T-helper 1 cell treated with Interleukin-12 subunit alpha and Interleukin-12 subunit beta and Interleukin-4 antibody, amounts not matched to agents 30 μg/mL and 1 μg/mL, for 36 hours (primary cell): ENCODE measurements around the gene CALN1.

Source experiments
- H3K27ac Mint-ChIP-seq: one replicate; pipeline ENCODE4 v1.8.0; 2021; ENCODE audit warnings: mild to moderate bottlenecking, mixed read lengths
- H3K27me3 Mint-ChIP-seq: one replicate; pipeline ENCODE4 v1.8.0; 2021; ENCODE audit warnings: low read depth, mixed read lengths
- H3K36me3 Mint-ChIP-seq: one replicate; pipeline ENCODE4 v1.8.0; 2021; ENCODE audit warnings: low read depth, mixed read lengths
- H3K4me1 Mint-ChIP-seq: one replicate; pipeline ENCODE4 v1.8.0; 2021; ENCODE audit warnings: low read depth, mixed read lengths
- H3K4me3 Mint-ChIP-seq: one replicate; pipeline ENCODE4 v1.8.0; 2021; ENCODE audit warnings: mild to moderate bottlenecking, moderate library complexity, mixed read lengths
- H3K9me3 Mint-ChIP-seq: one replicate; pipeline ENCODE4 v1.8.0; 2021; ENCODE audit warnings: mixed read lengths

The CALN1 gene

DNA sequence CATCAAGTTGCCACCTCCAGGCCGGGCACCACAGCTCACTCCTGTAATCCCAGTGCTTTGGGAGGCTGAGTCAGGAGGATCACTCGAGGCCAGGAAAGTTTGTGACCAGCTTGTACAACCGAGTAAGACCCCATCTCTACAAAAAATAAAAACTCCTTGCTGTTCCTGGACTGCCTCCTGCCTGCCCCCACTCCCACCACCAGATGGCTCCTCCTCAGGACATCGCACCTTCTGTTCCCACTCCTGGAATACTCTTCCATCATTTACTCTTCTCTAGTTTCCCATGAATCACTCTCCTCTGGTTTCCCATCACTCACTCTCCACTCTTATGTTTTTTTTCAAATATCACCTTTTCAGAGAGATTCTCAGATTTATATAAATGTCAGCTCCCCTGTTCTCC is 540.7 kb downstream of the CALN1 start:
- peaks cover 45% of the 10 kb centered on the region for H3K9me3 Mint-ChIP-seq
- H3K4me1 Mint-ChIP-seq: no peaks in the 10 kb centered on the region
- H3K27me3 Mint-ChIP-seq: no peaks in the 10 kb centered on the region
- H3K4me3 Mint-ChIP-seq: no peak overlapping the region
- H3K36me3 Mint-ChIP-seq: no peaks in the 10 kb centered on the region
- H3K27ac Mint-ChIP-seq: no peak overlapping the region

DNA sequence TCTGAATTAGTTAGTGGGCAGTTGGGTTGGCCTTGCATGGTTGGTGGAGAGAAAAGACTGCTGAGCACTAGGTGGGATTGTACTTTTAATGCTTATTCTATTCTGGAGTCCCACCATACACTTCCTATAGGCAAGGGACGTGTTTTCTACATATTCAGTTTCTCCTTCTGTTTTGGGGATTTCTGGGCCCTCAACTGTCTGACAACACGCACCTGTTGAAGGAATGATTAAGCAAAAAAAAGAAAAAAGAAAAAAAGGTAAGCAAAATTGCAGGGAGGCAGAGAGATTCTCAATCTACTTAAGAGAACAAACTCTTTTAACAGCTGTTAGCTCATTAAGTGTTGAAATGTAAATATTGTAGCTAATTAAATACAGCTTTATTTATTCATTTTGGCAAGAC is 541.3 kb downstream of the CALN1 start:
- Mint-ChIP-seq H3K4me1 (no peaks in the 10 kb centered on the region), H3K9me3 (peaks cover 41% of the 10 kb centered on the region), H3K27me3 (no peaks in the 10 kb centered on the region), H3K4me3 (no peak overlapping the region), H3K36me3 (no peaks in the 10 kb centered on the region), H3K27ac (no peak overlapping the region)

DNA sequence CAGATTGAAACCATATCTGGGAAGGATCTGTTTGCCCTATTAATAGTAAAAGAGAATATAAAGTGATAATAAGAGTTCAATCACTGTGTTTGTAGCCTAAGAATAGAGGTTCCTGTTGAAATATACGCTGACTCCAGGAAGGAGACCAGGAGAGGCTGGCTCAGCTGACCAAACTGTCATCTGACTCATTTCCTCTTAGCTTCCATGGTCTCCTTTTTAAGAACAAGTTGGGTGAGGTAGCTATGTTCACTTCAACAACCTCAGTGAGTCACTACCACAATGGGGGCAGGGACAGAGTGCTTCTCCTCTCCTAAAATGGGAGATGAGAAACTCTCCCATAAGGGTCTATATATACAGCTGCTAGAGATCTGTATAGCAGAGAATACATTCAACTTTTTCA is 543.3 kb downstream of the CALN1 start:
- H3K9me3 Mint-ChIP-seq: peaks cover 33% of the 10 kb centered on the region
- no peak overlapping the region for H3K4me3 Mint-ChIP-seq
- no peak overlapping the region for H3K27ac Mint-ChIP-seq
- H3K36me3 Mint-ChIP-seq: no peaks in the 10 kb centered on the region
- no peaks in the 10 kb centered on the region for H3K4me1 Mint-ChIP-seq
- no peaks in the 10 kb centered on the region for H3K27me3 Mint-ChIP-seq

DNA sequence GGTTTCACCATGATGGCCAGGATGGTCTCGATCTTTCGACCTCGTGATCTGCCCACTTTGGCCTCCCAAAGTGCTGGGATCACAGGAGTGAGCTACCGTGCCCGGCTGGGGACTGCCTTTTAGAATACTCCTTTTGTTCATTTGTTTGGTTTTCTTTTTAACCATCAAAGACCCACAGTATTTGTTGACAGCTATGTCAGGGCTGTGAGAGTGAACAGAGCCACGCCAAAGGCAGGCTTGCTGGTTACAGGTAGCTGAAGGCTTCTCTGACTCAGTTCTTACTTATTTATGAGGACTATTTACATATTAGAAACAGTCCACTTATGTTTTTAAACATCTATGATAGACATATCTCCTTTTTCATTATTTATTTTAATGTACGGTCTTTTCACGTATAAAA is 544.5 kb downstream of the CALN1 start:
- H3K4me1 Mint-ChIP-seq: no peaks in the 10 kb centered on the region
- no peak overlapping the region for H3K27ac Mint-ChIP-seq
- H3K36me3 Mint-ChIP-seq: no peaks in the 10 kb centered on the region
- no peaks in the 10 kb centered on the region for H3K27me3 Mint-ChIP-seq
- H3K9me3 Mint-ChIP-seq: peaks cover 35% of the 10 kb centered on the region
- no peak overlapping the region for H3K4me3 Mint-ChIP-seq

DNA sequence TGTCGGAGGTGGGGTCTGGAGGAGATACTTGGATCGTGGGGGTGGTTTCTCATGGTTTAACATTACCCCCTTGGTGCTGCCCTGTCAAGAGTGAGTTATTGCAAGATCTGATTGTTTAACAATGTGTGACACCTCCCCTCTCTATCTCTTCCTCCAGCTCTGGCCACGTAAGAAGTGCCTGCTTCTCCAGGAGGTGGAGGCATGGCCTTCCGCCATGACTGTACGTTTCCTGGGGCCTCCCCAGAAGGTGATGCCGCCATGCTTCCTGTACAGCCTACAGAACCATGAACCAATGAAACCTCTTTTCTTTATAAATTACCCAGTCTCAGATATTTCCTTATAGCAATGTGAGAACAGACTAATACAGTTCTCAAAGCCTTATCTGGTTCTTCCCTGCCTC is 547.0 kb downstream of the CALN1 start:
- no peaks in the 10 kb centered on the region for H3K36me3 Mint-ChIP-seq
- H3K4me3 Mint-ChIP-seq: no peak overlapping the region
- H3K4me1 Mint-ChIP-seq: no peaks in the 10 kb centered on the region
- no peak overlapping the region for H3K27ac Mint-ChIP-seq
- H3K27me3 Mint-ChIP-seq: no peaks in the 10 kb centered on the region
- H3K9me3 Mint-ChIP-seq: peaks cover 30% of the 10 kb centered on the region

DNA sequence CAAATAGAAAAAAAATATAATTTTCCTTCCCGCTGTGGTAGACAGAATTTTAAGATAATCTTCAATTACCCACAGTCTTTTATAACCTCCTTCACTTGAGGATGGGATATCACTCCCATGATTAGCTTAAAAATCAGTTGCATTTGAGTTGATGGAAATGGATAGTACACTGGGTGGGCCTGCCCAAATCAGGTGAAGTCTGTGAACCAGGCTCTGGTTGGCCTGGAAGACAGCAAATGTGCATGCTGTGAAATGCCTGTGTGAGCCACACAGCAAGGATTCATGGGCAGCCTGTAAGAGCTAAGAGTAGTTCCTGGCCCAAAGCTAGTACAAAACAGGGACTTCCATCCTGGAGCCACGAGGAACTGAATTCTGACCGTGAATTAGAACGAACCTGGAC is 548.0 kb downstream of the CALN1 start:
- Mint-ChIP-seq H3K4me1 (no peaks in the 10 kb centered on the region), H3K9me3 (peaks cover 30% of the 10 kb centered on the region), H3K36me3 (no peaks in the 10 kb centered on the region), H3K4me3 (no peak overlapping the region), H3K27ac (no peak overlapping the region), H3K27me3 (no peaks in the 10 kb centered on the region)

DNA sequence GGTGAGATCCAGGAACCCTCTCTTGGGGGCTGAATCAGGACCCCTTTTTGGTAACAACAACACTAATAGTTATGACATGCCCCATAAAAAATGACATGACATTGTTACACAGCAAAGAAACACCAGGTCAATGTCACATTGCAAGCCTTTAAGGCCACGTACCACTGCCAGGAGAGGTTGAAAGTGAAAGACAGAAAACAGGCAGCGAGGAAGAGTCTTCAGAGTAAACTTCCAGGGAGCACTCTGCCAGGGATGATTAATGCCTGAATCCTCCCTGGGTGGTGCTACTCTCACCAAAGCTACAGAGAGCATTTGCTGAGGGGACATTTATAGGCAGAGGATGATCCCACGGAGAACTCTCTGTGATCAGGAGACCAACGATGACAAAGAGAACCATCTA is 551.6 kb downstream of the CALN1 start:
- H3K4me3 Mint-ChIP-seq: no peak overlapping the region
- peaks cover 29% of the 10 kb centered on the region for H3K9me3 Mint-ChIP-seq
- no peaks in the 10 kb centered on the region for H3K36me3 Mint-ChIP-seq
- no peaks in the 10 kb centered on the region for H3K27me3 Mint-ChIP-seq
- no peak overlapping the region for H3K27ac Mint-ChIP-seq
- no peaks in the 10 kb centered on the region for H3K4me1 Mint-ChIP-seq

DNA sequence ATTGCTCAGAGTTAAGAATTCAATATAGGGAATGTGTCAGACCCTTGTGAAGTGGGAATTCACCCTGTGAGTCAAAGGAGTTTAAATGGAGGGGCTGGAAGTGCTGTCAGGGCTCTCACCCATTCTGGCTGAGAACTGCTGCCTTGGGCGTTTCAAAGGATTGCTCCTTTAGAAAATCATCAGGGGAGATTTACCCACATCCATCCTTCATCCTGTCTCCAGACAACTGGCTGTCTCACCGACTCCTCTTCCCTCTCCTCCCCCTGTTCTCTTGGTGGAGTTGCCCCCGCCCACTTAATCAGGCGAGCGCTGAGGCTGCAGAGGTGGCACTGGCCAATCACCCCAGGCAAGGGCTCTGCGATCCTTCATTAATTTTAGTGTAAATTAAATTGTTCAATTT is 554.8 kb downstream of the CALN1 start:
- no peaks in the 10 kb centered on the region for H3K27me3 Mint-ChIP-seq
- H3K9me3 Mint-ChIP-seq: peaks cover 21% of the 10 kb centered on the region
- no peak overlapping the region for H3K4me3 Mint-ChIP-seq
- H3K4me1 Mint-ChIP-seq: no peaks in the 10 kb centered on the region
- H3K36me3 Mint-ChIP-seq: no peaks in the 10 kb centered on the region
- no peak overlapping the region for H3K27ac Mint-ChIP-seq

DNA sequence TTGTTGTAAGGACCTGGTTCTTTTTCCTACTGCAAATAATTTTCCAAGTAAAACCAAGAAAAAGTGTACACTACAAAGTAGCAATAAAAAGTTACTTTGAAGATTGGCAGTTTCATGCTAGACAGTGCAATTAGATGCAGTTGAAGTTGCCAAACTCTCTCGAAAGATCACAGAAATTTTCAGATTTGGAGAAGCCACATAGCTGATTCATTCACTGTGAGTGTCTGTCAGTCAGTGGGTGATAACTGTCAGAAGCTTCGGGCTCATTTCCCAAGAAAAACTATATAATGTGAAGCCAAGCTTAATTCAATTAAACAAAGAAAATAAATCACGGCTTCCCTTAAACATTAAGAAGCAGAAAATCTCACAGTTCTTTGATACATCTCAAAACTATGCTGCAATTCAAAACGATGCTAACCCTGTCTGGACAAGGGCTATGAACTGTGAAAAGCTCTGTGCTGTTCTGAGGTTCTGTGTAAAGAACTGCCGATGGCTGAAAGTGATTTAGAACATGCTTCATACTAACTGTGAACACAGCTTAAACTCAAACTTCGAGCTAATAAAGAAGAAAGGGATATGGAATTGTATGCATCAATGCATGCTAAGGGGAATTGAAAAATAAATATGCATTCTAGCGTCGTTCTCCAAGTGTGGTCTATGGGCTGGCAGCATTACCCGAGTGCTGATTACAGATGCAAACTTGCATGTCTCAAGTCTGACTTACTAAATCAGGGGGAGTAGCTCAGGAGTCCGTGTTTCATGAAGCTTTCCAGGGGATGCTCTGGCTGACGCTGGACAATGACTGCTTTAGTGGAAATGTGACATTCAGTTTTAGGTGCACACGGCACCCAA is 557.4 kb downstream of the CALN1 start:
- no peak overlapping the region for H3K4me3 Mint-ChIP-seq
- peaks cover 19% of the 10 kb centered on the region for H3K9me3 Mint-ChIP-seq
- H3K27ac Mint-ChIP-seq: no peak overlapping the region
- no peaks in the 10 kb centered on the region for H3K36me3 Mint-ChIP-seq
- no peaks in the 10 kb centered on the region for H3K27me3 Mint-ChIP-seq
- no peaks in the 10 kb centered on the region for H3K4me1 Mint-ChIP-seq

DNA sequence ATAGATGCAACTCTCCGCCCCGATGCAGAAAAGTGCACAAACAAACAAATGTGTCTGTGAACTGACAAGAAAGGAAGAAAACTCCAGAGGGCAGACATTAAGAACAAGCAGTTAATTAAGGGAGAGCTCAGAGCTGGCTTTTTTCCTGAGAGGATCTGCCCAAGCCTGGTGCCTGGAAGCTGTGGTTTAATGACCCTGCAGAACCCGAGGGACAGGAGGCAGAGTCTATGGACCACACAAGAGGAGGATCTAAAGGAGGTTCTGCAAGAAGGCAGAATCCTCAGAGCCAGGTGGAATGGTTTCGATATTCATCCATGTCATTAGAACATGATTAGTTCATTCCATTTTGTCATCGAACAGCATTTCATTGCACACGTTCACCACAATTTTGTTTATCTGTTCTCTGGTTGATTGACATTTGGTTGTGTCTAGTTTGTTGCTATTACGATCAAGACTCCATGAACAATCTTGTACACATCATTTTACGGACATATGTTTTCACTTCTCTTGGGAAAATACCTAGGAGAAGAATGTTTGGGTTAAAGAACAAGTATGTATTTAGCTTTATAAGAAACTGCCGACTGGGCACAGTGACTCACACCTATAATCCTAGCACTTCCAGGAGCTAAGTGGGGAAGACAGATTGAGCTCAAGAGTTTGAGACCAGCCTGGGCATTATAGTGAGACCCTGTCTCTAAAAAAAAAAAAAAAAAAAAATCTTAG is 560.2 kb downstream of the CALN1 start:
- Mint-ChIP-seq H3K4me3 (no peak overlapping the region), H3K27ac (no peak overlapping the region), H3K4me1 (no peaks in the 10 kb centered on the region), H3K27me3 (no peaks in the 10 kb centered on the region), H3K36me3 (no peaks in the 10 kb centered on the region), H3K9me3 (peaks cover 15% of the 10 kb centered on the region)

DNA sequence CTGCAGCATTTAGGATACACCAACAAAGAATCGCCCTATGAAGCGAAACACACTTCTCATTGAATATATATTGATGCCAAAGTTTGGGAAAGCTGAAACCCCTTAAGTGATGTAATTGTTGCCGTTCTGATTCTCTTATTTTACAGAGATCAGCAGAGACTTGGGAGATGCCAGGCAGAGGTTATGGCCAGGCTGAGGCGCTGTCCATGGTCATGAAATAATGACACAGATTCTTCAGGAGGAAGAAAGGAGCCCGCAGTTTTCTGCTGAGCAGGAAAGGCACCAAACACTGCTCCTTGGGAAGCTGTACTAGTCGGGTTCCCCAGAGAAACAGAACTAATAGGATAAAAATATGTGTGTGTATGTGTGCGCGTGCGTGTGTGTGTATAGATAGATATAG is 566.0 kb downstream of the CALN1 start:
- peaks cover 14% of the 10 kb centered on the region for H3K9me3 Mint-ChIP-seq
- no peak overlapping the region for H3K27ac Mint-ChIP-seq
- no peaks in the 10 kb centered on the region for H3K27me3 Mint-ChIP-seq
- no peak overlapping the region for H3K4me3 Mint-ChIP-seq
- no peaks in the 10 kb centered on the region for H3K36me3 Mint-ChIP-seq
- no peaks in the 10 kb centered on the region for H3K4me1 Mint-ChIP-seq

DNA sequence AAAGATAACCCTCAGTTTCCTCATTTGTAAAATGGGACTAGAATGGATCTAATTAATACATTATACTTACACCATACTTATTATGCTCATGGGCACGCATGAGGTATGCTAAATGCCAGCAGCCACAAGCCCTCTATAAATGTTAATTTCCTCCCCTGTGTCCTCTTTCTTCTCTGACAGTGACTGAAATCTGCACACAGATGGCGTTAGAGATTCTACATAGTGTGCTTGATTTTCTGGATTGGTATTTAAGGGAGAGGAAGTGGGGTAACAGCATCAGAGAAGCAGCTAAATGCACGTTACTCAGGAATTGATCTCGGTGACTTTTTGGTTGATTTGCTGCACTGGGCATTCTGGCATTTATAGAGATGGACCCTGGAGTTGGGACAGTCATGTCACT is 568.5 kb downstream of the CALN1 start:
- H3K4me1 Mint-ChIP-seq: no peaks in the 10 kb centered on the region
- H3K27me3 Mint-ChIP-seq: no peaks in the 10 kb centered on the region
- no peak overlapping the region for H3K4me3 Mint-ChIP-seq
- H3K27ac Mint-ChIP-seq: no peak overlapping the region
- H3K36me3 Mint-ChIP-seq: no peaks in the 10 kb centered on the region
- H3K9me3 Mint-ChIP-seq: peaks cover 7% of the 10 kb centered on the region

DNA sequence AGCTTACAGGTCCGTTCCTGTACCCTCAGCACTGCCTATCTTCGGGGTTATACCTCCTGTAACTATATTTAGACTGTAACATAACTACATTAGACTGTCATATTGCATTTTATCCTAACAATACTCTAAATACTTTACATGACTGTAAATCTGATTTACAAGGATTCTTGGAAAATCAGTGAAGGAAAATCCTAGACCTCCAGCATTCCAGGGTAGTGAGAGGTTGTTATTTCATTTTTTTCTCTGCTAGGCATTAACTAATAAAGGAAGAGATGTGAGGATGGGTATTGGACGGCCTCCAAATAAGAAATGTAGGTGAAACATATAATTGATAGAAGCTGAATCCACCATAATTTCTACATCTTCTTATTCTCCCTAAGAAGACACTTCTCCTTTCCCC is 569.4 kb downstream of the CALN1 start:
- no peaks in the 10 kb centered on the region for H3K4me1 Mint-ChIP-seq
- H3K27ac Mint-ChIP-seq: no peak overlapping the region
- H3K4me3 Mint-ChIP-seq: no peak overlapping the region
- H3K9me3 Mint-ChIP-seq: peaks cover 4% of the 10 kb centered on the region
- H3K27me3 Mint-ChIP-seq: no peaks in the 10 kb centered on the region
- H3K36me3 Mint-ChIP-seq: no peaks in the 10 kb centered on the region

DNA sequence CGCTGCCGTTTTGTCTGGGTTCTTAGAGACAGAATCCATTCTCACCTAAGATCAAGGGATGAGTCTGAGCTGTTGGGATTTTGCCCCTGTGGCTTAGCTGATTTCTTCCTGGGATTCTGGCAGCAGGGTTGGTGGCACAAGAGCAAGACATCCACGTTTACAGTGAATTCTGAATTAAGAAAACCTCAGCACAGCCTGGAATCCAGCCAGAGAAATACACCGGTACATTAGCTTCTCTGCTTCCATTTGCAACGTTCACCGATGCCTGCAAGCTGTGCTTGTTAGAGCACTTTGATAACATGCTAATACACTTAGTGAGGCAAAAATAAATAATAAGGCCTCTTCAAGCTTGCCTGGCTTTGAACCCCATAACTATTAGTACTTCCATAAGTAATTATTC is 569.8 kb downstream of the CALN1 start:
- H3K27ac Mint-ChIP-seq: no peak overlapping the region
- no peaks in the 10 kb centered on the region for H3K36me3 Mint-ChIP-seq
- peaks cover 7% of the 10 kb centered on the region for H3K9me3 Mint-ChIP-seq
- no peaks in the 10 kb centered on the region for H3K4me1 Mint-ChIP-seq
- H3K27me3 Mint-ChIP-seq: no peaks in the 10 kb centered on the region
- no peak overlapping the region for H3K4me3 Mint-ChIP-seq

DNA sequence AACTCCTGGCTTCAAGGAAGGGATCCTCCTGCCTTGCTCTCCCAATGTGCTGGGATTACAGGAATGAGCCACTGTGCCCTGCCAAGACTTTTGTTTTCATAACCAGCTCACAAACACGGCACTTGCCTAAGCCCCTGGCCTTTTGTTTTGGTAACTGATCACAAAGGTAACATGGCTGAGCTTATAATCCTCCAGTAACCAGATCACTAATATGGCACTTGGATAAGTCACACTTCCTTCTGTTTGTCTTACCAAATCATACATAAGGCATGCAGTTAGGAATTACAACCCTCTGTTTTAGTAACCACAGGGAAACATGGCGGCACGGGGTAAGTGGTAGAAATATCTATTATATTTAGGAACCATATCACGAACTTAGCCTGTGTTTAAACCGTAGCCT is 577.1 kb downstream of the CALN1 start:
- Mint-ChIP-seq H3K9me3 (peaks cover 20% of the 10 kb centered on the region), H3K4me1 (no peaks in the 10 kb centered on the region), H3K36me3 (no peaks in the 10 kb centered on the region), H3K27ac (no peak overlapping the region), H3K4me3 (no peak overlapping the region), H3K27me3 (no peaks in the 10 kb centered on the region)
